ENCODE data around the gene UCP3.

Gene UCP3

DNA sequence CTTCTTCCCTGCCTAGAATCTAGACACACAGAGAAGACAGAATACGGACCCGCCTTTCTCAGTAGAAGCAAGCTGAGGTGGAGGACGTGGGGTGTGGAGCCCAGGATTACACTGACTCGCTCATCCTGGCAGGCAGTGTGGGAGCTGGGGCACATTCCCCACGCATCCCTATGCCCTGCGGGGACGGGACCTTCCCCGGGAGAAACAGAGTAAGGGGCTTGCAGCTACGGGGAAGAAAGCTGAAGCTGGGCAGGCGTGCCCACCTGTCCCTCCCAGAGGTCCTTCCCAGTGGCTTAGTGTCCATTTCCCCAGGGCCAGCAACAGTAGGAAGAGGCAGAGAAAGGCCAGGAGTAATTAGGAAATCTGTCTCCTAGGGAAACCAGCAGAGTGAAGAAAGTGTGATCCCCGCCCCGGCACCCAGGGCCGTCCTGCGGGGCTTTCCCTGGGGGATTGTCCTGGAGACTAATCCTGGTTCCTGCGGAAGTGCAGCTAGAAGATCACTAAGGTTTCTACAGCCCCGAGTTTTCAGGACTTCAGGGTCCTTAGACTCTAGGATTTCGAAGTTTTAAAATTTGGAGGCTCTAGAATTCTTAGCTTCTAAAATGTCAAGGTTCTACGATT, 50.3 kb downstream of the UCP3 start:
- no peak for DNase-seq (ENCODE audit: low read depth in 1 of 2, low spot score in 1 of 2)

DNA sequence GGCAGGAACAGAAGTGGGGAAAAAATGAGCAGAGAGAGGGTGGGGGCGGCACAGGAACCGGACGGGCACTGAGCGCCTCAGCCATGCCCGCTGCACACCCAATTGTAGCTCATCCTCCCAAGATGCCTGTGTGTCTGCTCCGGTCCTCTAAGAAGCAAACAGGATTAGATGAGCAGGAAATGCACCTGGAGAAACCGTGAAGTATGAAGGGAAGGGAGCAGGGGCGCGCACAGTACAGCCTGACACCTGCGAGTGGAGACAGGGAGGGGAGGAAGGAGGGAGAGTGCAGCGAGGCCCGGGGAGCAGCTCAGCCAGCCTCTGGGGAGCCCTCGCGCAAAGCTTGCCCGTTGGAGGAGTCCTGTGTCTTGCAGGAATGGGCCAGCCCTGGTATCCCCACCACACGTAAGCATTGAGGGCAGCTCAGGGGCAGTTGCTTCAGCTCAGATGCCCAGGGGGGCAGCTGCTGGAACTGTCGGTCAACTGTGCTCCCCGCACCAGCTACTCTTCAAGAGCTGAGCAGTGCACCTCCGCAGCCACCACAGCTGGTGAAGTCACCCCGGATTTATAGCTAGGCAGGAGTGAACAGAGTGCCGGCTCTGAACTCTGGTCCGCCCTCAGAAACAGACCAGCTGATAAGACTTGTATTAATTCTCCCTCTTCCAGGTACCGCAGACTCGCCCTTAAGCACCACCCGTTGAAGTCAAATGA, 51.1 kb downstream of the UCP3 start:
- no peak for DNase-seq (ENCODE audit: low read depth in 1 of 2, low spot score in 1 of 2)

- DNase-seq (ENCODE audit: low read depth in 1 of 2, low spot score in 1 of 2) = no peak
These were observed 51.8 kb downstream of the UCP3 start for GRCh38 chr11:73956876-73957653.

GRCh38 chr11:73951797-73952196, 57.1 kb downstream of the UCP3 start:
- DNase-seq (ENCODE audit: low read depth in 1 of 2, low spot score in 1 of 2) = no peak

- no peak for DNase-seq (ENCODE audit: low read depth in 1 of 2, low spot score in 1 of 2)
These were observed 57.8 kb downstream of the UCP3 start, which contains the start of gene DNAJB13 for GRCh38 chr11:73950869-73951710. TSS of gene DNAJB13 (plus strand) at chr11:73951026. CDS start at chr11:73951070, 44 bp downstream.

All from stimulated activated CD4-positive, alpha-beta T cell treated with anti-CD3 and anti-CD28 coated beads, Interleukin-15, amount 100 ng/mL, for 1 hour (primary cell).